OCI-LY3 (cell line): ENCODE measurements around the gene SPP1.

ENCODE experiments used
- H2AFZ ChIP-seq: fragments of 200-600, 300-600 bp; shearing (Covaris generic); 2 replicates; pipeline ENCODE4 v1.6.0; 2014; ENCODE audit warnings: antibody characterized with exemption, low read depth, low read length
- H3K27ac ChIP-seq: fragments of 200-600, 300-600 bp; sonication (generic); 2 replicates; pipeline ENCODE4 v1.5.1; 2014; ENCODE audit warnings: mild to moderate bottlenecking, low read length, moderate library complexity, mixed read lengths
- H3K27me3 ChIP-seq: fragments of 200-600, 300-600 bp; sonication (generic); 2 replicates; pipeline ENCODE4 v1.6.1; 2014; ENCODE audit warnings: low read depth, low read length, mixed read lengths
- H3K36me3 ChIP-seq: fragments of 200-600, 300-600 bp; sonication (generic); replicated peaks from 2 replicates; pipeline ENCODE3; 2014; ENCODE audit warnings: low read depth, low read length, mixed read lengths
- H3K4me1 ChIP-seq: fragments of 300-600, 200-600 bp; sonication (generic); 2 replicates; pipeline ENCODE4 v1.6.1; 2014; ENCODE audit warnings: low read length, mixed read lengths
- H3K4me2 ChIP-seq: fragments of 200-600, 300-600 bp; sonication (generic); 2 replicates; pipeline ENCODE4 v1.6.1; 2014; ENCODE audit warnings: low read length, mixed read lengths
- H3K4me3 ChIP-seq: fragments of 300-600, 200-600 bp; sonication (generic); 2 replicates; pipeline ENCODE4 v1.5.1; 2014; ENCODE audit warnings: antibody characterized with exemption, mild to moderate bottlenecking, low read length, moderate library complexity
- H3K79me2 ChIP-seq: fragments of 300-600, 200-600 bp; shearing (Covaris generic); 2 replicates; pipeline ENCODE4 v1.6.1; 2014; ENCODE audit warnings: mild to moderate bottlenecking, low read length, mixed read lengths
- H3K9ac ChIP-seq: fragments of 300-600, 200-600 bp; shearing (Covaris generic); 2 replicates; pipeline ENCODE4 v1.6.0; 2014; ENCODE audit warnings: mild to moderate bottlenecking, low read length, moderate library complexity
- H3K9me3 ChIP-seq: fragments of 200-600, 300-600 bp; shearing (Covaris generic); 2 replicates; pipeline ENCODE4 v1.6.1; 2014; ENCODE audit warnings: low read length, mixed read lengths; ENCODE audit not compliant: insufficient read depth
- H4K20me1 ChIP-seq: fragments of 200-600, 300-600 bp; sonication (generic); 2 replicates; pipeline ENCODE4 v1.6.1; 2016; ENCODE audit warnings: low read length, mixed read lengths; ENCODE audit not compliant: insufficient read depth
- EZH2phosphoT487 ChIP-seq: fragments of 200-600 bp; shearing (Covaris generic); IDR thresholded peaks from 2 replicates; pipeline ENCODE4 v1.6.1; 2018; ENCODE audit warnings: antibody characterized with exemption, mixed run types, low read depth
- TF ChIP-seq, protein P1 (sequence below): fragments of 200-600, 300-600 bp; sonication (generic); IDR thresholded peaks from 2 replicates; pipeline ENCODE4 v1.5.1; 2014; ENCODE audit warnings: antibody characterized with exemption, low read length, low read depth

SPP1 gene

DNA sequence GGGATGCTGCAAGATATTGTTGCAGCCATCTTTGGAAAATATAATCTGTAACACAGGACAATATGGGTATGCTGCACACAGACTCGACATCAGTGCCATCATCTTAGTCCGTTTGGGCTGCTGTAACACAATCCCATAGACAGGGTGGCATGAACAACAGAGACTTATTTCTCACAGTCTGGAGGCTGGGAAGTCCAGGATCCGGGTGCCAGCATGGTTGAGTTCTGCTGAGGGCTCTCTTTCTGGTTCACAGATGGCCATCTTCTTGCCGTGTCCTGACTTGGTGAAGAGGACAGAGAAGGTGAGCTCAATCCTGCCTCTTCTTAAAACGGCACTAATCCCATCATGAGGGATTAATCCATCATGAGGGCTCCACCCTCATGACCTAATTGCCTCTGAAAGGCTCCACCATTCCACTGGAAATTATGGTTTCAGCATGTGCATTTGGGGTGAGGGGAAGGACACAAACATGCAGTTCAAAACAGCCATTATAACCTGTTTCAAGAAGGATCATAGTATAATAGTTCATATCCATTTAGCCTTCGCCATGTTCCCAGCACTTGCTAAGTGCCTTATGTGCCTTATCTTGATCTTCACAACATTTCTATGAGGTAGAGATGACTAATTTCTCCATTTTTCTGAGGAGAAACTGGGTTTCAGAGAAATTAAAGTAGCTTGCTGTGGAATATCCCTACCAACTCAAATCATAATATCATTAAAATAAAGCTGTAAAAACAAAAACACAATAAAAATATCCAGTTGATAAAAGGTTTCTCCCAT is 27.9 kb upstream of the SPP1 start:
- Histone ChIP-seq H4K20me1 (no peaks in the 10 kb centered on the region), H3K79me2 (no peaks in the 10 kb centered on the region), H3K9ac (no peak overlapping the region), H2AFZ (no peak overlapping the region), H3K4me3 (no peak overlapping the region), H3K27ac (no peak overlapping the region), H3K9me3 (no peaks in the 10 kb centered on the region), H3K4me1 (no peaks in the 10 kb centered on the region), H3K36me3 (no peaks in the 10 kb centered on the region), H3K27me3 (no peaks in the 10 kb centered on the region), H3K4me2 (no peak overlapping the region)
- no peak for TF ChIP-seq EZH2phosphoT487
- TF ChIP-seq, protein P1, sequence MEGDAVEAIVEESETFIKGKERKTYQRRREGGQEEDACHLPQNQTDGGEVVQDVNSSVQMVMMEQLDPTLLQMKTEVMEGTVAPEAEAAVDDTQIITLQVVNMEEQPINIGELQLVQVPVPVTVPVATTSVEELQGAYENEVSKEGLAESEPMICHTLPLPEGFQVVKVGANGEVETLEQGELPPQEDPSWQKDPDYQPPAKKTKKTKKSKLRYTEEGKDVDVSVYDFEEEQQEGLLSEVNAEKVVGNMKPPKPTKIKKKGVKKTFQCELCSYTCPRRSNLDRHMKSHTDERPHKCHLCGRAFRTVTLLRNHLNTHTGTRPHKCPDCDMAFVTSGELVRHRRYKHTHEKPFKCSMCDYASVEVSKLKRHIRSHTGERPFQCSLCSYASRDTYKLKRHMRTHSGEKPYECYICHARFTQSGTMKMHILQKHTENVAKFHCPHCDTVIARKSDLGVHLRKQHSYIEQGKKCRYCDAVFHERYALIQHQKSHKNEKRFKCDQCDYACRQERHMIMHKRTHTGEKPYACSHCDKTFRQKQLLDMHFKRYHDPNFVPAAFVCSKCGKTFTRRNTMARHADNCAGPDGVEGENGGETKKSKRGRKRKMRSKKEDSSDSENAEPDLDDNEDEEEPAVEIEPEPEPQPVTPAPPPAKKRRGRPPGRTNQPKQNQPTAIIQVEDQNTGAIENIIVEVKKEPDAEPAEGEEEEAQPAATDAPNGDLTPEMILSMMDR: no peak

DNA sequence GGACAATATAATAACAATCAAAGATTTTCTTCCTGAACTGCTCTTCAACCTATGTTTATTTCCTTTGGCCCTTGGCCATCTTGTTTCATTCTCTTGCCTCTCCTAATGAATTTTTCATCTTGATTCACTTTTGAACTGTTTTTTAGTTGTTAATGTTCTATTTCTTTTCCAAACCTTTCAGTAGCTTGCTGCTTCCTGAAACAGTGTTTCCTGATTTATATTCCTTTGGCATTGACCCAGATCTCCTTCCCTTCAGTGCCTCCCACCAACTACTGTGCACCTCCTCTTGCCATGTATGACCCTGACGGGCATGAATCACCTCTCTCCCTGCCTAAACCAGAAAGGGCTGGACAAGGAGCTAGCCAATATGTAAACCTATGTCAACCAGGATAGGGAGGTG is 25.6 kb upstream of the SPP1 start:
- H3K79me2 ChIP-seq: no peaks in the 10 kb centered on the region
- H4K20me1 ChIP-seq: no peaks in the 10 kb centered on the region
- no peak overlapping the region for H3K27ac ChIP-seq
- TF ChIP-seq, protein P1: no peak
- TF ChIP-seq EZH2phosphoT487: no peak
- no peaks in the 10 kb centered on the region for H3K27me3 ChIP-seq
- H3K4me1 ChIP-seq: no peaks in the 10 kb centered on the region
- no peaks in the 10 kb centered on the region for H3K9me3 ChIP-seq
- no peak overlapping the region for H3K4me3 ChIP-seq
- no peaks in the 10 kb centered on the region for H3K36me3 ChIP-seq
- no peak overlapping the region for H3K9ac ChIP-seq
- no peak overlapping the region for H2AFZ ChIP-seq
- no peak overlapping the region for H3K4me2 ChIP-seq

DNA sequence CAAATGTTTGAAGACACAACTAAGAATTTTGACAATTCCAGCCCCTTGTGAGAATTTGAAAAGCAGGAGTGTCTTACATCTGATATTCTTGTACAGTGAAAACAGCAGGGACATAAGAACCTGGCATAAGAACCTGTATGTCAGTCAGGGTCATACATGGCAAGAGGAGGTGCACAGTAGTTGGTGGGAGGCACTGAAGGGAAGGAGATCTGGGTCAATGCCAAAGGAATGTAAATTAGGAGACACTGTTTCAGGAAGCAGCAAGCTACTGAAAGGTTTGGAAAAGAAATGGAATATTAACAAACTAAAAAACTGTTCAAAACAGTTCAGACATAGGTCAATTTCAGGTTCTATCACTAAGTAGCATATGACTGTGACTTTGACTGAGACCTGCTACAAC is 25.0 kb upstream of the SPP1 start:
- Histone ChIP-seq H3K4me3 (no peak overlapping the region), H3K36me3 (no peaks in the 10 kb centered on the region), H3K27me3 (no peaks in the 10 kb centered on the region), H4K20me1 (no peaks in the 10 kb centered on the region), H3K9me3 (no peaks in the 10 kb centered on the region), H3K79me2 (no peaks in the 10 kb centered on the region), H2AFZ (no peak overlapping the region), H3K9ac (no peak overlapping the region), H3K27ac (no peak overlapping the region), H3K4me2 (no peak overlapping the region), H3K4me1 (no peaks in the 10 kb centered on the region)
- TF ChIP-seq, protein P1: no peak
- TF ChIP-seq EZH2phosphoT487: no peak

DNA sequence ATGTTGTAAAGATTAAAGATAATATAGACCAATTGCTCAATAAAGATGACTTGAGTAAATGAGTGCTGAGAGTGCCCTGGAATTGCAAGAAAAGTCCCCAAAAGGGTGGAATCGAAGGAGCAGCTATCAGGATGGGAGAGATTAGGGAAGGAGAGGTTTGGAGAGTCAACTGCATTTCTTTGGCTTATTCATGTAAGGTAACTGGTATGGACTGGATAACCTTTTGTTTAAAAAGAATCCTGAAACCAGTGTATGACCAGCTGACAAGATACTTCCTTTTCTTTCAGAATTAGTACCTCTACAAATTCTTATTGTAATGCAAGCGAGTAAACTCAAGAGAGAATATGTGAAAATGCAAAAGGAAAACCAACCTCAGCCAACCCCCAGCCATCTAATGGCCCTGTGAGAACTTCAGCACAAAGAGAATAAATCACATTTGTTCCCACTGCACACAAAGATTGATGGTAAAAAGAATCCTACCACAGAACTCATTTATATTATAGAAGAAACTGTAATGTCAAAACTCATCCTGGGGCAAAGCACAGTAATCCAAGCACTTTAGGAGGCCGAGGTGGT is 24.5 kb upstream of the SPP1 start:
- no peak overlapping the region for H3K27ac ChIP-seq
- H3K36me3 ChIP-seq: no peaks in the 10 kb centered on the region
- no peaks in the 10 kb centered on the region for H3K9me3 ChIP-seq
- no peaks in the 10 kb centered on the region for H3K79me2 ChIP-seq
- no peaks in the 10 kb centered on the region for H4K20me1 ChIP-seq
- H3K9ac ChIP-seq: no peak overlapping the region
- H3K4me1 ChIP-seq: no peaks in the 10 kb centered on the region
- H3K4me2 ChIP-seq: no peak overlapping the region
- TF ChIP-seq EZH2phosphoT487: no peak
- TF ChIP-seq, protein P1: no peak
- no peaks in the 10 kb centered on the region for H3K27me3 ChIP-seq
- no peak overlapping the region for H2AFZ ChIP-seq
- no peak overlapping the region for H3K4me3 ChIP-seq
